Breast epithelium (tissue), 3 donors: Measurements from ENCODE around the gene ZFYVE9.

Source experiments
- CTCF ChIP-seq, 3 donors: fragments of 450-650 bp; IDR thresholded peaks; one replicate each; pipeline ENCODE4 v1.5.1; 2016 to 2017; ENCODE audit warnings: antibody characterized with exemption in 3 of 3, mild to moderate bottlenecking in 3 of 3, moderate library complexity in 3 of 3
- POLR2A ChIP-seq: fragments of 450-650 bp; IDR thresholded peaks from one replicate; pipeline ENCODE4 v1.6.1; 2016; ENCODE audit warnings: antibody characterized with exemption, mild to moderate bottlenecking, moderate library complexity
- POLR2AphosphoS5 ChIP-seq, 3 donors: sonication (generic); formaldehyde crosslinking; IDR thresholded peaks; one replicate each; pipeline ENCODE4 v1.6.1; 2017; ENCODE audit warnings: antibody characterized with exemption in 3 of 3

GRCh38 chr1:52385376-52385775 is 243.5 kb downstream of the ZFYVE9 start:
- no peak for TF ChIP-seq POLR2A
- TF ChIP-seq CTCF (IDR thresholded peaks at IDR 0.05): no peak
- no peak for TF ChIP-seq POLR2AphosphoS5 (IDR thresholded peaks at IDR 0.05)
